A549 treated with AZD9567 at 1 μM for 4 hours (cell line): ENCODE data around the gene ITGA8. TPM values are rescaled to one million over a fixed set of nuclear protein-coding genes. Genes with fewer than 3 reads are reported as not detected.

ENCODE experiments used
- total RNA-seq: library from RNA; stranded (reverse); fragments of 200-300 nt; extraction: Qiagen RNA extraction; gene quantifications from 5 replicates; pipeline ENCODE4 v1.2.3, GENCODE V29; 2022; ENCODE audit not compliant: insufficient read depth

ITGA8 gene
- 0.01 TPM in 1 of 5 replicates, not detected in the others for total RNA-seq

DNA sequence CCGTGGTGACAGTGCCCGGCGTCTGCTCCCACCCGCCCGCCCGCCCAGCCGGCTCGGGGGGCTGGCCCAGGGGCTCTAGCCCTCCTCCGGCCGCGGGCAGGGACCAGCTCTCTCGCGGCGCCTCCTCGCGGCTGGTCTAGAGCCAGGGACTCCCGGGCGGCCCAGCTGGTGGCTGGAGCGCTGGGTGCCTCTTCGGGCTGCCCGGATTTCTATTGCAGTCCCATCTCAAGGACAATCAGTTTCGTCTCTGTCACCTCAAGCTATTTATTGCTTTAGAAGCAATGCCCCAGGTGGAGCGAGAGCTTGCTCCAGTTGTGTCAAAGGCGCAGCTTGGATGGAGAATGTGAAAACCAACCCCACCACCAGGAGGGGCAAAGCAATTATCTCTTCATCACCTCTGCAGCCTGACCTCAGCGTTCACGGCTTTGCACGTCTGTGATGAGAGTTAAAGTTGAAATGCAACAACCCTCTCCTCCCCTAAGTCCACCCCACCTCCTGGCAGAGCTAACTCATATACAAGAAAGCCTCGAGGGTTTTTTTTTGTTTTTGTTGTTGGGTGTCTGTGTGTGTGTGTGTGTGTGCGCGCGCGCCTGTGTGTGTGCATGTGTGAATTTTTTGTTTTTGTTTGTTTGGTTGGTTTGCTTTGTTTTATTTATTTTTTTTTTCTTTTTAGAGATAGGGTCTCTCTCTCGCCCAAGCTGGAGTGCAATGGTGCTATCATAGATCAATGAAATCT, at the start of gene ITGA8:
TSS of gene ITGA8 (minus strand) at position 24 of the 736 bp plus-strand sequence. CDS start 151 bp downstream, outside the sequence.

Other genes starting within 250 kb of the ITGA8 start
- 14.6 to 16.2 TPM (median 15.6 TPM) in 5 replicates for gene MINDY3, start 140.6 kb upstream of the ITGA8 start, total RNA-seq